Measurements from ENCODE around the gene MGMT.

Gene MGMT

DNA sequence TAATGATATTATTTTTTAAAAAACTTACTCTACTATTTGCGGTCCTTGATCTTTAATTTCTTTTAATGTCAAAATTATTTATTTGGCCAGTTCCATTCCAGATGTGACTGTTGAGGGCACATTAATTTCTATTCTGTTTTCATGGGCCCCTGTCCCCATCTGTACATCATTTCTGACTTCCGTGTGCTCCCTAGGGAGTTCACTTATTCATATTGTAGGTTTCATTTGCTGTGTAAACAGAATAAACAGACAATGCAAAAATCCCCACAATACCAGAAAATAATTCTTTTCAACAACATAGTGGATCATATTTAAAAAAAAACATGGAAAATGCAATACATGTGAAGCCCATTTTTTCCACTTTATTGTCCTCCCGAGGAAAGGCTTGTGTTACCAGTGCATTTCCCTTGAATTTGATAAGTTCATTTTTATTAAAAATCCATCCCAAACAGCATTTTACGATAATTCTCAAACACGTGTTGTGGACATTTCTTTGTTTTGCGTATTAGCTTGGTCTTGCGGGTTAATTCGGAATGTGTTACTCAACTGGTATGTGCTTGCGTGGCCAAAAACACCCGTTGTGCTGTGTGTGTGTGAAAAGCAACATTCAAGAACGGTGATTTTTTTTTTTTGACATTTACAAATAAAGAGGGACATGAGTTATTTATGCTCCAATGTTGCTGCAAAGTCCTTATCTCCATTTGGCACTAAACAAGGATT lies 138.4 kb downstream of the MGMT start:
- Histone ChIP-seq H3K4me1 (ENCODE audit: insufficient read depth, low read length) (no peaks in the 10 kb centered on the region), H3K9me3 (ENCODE audit: control insufficient read depth, insufficient read depth, low read length) (no peaks in the 10 kb centered on the region), H3K9ac (ENCODE audit: low read depth, low read length) (no peak overlapping the region), H3K36me3 (ENCODE audit: insufficient read depth, low read length) (no peaks in the 10 kb centered on the region)

DNA sequence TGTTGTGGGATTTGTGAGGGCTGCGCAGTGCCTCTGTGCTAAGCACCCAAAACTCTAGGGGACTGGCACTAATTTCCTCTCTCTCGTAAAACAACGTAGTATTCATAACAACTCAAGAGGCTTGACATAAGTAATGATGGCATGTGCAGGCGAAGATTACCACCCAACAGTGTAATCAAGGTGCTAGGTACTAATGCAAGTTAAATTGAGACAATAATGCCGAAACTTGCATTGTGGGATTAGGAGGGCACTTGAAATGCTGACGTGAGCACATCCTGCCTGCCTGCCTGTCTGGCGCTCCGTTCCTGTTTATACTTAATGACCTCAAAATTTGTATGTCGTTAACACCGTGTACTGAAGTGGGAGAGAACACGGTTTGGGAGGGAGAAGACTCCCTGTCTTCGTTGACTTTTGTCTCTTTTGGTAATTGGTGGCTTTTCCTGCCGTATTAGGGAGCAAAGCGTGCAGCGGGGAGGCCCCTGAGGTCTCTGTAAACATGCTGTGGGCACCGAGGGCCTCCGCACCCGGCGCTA lies 139.0 kb downstream of the MGMT start:
- no peaks in the 10 kb centered on the region for H3K4me1 ChIP-seq (ENCODE audit: insufficient read depth, low read length)
- no peak overlapping the region for H3K9ac ChIP-seq (ENCODE audit: low read depth, low read length)

GRCh38 chr10:129607607-129608109 lies 140.6 kb downstream of the MGMT start:
- no peak overlapping the region for H3K9ac ChIP-seq (ENCODE audit: low read depth, low read length)
- H3K9me3 ChIP-seq (ENCODE audit: control insufficient read depth, insufficient read depth, low read length): no peaks in the 10 kb centered on the region
- no peaks in the 10 kb centered on the region for H3K36me3 ChIP-seq (ENCODE audit: insufficient read depth, low read length)
- H3K4me1 ChIP-seq (ENCODE audit: insufficient read depth, low read length): no peaks in the 10 kb centered on the region

More for the DNA sequence above, 139.0 kb downstream of the MGMT start:
- H3K9me3 ChIP-seq (ENCODE audit: control insufficient read depth, insufficient read depth, low read length): no peaks in the 10 kb centered on the region
- no peaks in the 10 kb centered on the region for H3K36me3 ChIP-seq (ENCODE audit: insufficient read depth, low read length)

DNA sequence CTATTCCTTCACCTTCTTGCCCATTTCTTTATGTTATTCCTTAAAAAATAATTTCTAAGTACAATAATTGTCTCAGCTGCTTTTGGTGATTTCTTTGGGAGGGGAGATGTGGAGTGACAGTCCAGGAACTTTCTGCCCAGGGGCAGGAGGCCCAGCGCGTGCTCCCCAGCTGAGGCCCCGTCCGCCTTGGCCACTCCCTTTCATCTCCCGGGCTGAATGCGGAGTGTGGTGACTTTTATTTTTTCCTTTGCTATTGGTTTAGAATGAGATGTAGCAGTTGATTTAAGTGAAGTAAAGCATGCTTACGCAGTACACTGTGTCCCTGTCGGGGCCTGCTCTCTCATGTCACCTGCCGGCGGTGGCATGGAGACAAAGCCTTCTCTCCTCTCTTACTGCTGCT lies 141.6 kb downstream of the MGMT start:
- Histone ChIP-seq H3K4me1 (ENCODE audit: insufficient read depth, low read length) (no peaks in the 10 kb centered on the region), H3K9me3 (ENCODE audit: control insufficient read depth, insufficient read depth, low read length) (no peaks in the 10 kb centered on the region), H3K36me3 (ENCODE audit: insufficient read depth, low read length) (no peaks in the 10 kb centered on the region), H3K9ac (ENCODE audit: low read depth, low read length) (no peak overlapping the region)

GRCh38 chr10:129609551-129609950 lies 142.5 kb downstream of the MGMT start:
- no peaks in the 10 kb centered on the region for H3K4me1 ChIP-seq (ENCODE audit: insufficient read depth, low read length)
- H3K36me3 ChIP-seq (ENCODE audit: insufficient read depth, low read length): no peaks in the 10 kb centered on the region
- H3K9me3 ChIP-seq (ENCODE audit: control insufficient read depth, insufficient read depth, low read length): no peaks in the 10 kb centered on the region
- no peak overlapping the region for H3K9ac ChIP-seq (ENCODE audit: low read depth, low read length)

DNA sequence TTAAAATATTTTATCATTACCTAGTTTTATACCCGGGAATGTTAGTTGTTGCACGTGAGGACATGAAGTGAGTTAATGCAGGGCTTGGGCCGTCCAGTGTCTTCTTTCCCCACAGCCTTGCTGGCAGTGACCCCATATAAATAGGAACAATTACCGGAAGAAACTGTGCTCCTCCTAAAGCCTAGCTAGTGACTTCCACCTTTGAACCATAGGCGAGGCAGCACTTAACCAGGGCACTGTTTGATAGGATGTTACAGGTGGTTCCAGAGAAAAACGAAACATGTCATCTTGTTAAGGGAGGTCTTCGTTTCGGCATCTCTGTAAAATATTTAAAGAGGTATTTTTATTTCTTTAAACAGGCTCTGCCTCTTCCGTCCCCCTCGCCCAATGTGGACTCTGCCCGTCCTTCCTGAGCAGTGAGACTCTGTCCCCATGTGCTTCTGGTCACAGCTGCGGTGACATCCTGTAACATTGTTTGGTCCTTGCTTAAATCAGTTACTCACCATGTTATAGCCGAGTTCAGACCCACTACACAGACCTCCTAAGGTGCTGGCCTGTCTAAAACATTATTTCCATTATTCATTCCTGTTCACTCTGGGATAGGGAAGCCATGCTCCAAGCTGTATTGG lies 145.6 kb downstream of the MGMT start:
- Histone ChIP-seq H3K9ac (ENCODE audit: low read depth, low read length) (no peak overlapping the region), H3K36me3 (ENCODE audit: insufficient read depth, low read length) (no peaks in the 10 kb centered on the region), H3K4me1 (ENCODE audit: insufficient read depth, low read length) (no peaks in the 10 kb centered on the region), H3K9me3 (ENCODE audit: control insufficient read depth, insufficient read depth, low read length) (no peaks in the 10 kb centered on the region)

- H3K36me3 ChIP-seq (ENCODE audit: insufficient read depth, low read length): no peaks in the 10 kb centered on the region
- no peaks in the 10 kb centered on the region for H3K9me3 ChIP-seq (ENCODE audit: control insufficient read depth, insufficient read depth, low read length)
- H3K4me1 ChIP-seq (ENCODE audit: insufficient read depth, low read length): no peaks in the 10 kb centered on the region
- H3K9ac ChIP-seq (ENCODE audit: low read depth, low read length): no peak overlapping the region
Measured at GRCh38 chr10:129613377-129613980, 146.4 kb downstream of the MGMT start.

GRCh38 chr10:129614341-129614740 lies 147.3 kb downstream of the MGMT start:
- Histone ChIP-seq H3K4me1 (ENCODE audit: insufficient read depth, low read length) (no peaks in the 10 kb centered on the region), H3K9ac (ENCODE audit: low read depth, low read length) (no peak overlapping the region), H3K36me3 (ENCODE audit: insufficient read depth, low read length) (no peaks in the 10 kb centered on the region), H3K9me3 (ENCODE audit: control insufficient read depth, insufficient read depth, low read length) (no peaks in the 10 kb centered on the region)

GRCh38 chr10:129615381-129615780 lies 148.3 kb downstream of the MGMT start:
- H3K9ac ChIP-seq (ENCODE audit: low read depth, low read length): no peak overlapping the region
- H3K4me1 ChIP-seq (ENCODE audit: insufficient read depth, low read length): no peaks in the 10 kb centered on the region
- no peaks in the 10 kb centered on the region for H3K9me3 ChIP-seq (ENCODE audit: control insufficient read depth, insufficient read depth, low read length)
- H3K36me3 ChIP-seq (ENCODE audit: insufficient read depth, low read length): no peaks in the 10 kb centered on the region

DNA sequence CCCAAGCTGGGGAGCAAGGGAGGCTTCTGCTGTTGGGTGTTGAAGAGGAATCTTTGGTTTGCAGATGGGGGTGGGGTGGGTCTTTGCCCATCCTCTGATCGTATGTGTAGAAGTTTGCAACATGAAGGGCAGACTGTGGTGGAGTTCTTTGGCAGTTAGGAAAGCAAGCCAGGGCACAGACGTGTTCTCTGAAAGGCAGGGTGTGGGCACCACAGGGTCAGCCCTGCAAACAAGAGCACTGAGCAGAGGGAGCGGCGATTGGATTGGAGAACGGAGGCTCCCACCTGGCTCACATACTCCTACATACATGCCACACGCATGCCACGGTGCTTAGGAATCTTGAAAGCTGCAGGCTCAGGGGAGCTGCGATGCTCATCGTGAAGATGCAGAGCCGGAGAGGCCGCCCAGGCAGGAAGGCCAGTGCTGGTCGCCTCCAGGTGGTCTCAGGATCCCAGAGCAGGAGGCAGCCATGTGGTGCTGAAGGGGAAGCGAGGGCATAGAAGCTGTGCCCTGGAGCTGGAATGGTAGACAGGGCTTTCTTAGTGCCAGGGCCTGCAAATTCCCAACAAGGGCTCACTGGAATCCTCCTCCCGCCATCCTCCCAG lies 149.0 kb downstream of the MGMT start:
- Histone ChIP-seq H3K4me1 (ENCODE audit: insufficient read depth, low read length) (no peaks in the 10 kb centered on the region), H3K9me3 (ENCODE audit: control insufficient read depth, insufficient read depth, low read length) (no peaks in the 10 kb centered on the region), H3K9ac (ENCODE audit: low read depth, low read length) (no peak overlapping the region), H3K36me3 (ENCODE audit: insufficient read depth, low read length) (no peaks in the 10 kb centered on the region)

DNA sequence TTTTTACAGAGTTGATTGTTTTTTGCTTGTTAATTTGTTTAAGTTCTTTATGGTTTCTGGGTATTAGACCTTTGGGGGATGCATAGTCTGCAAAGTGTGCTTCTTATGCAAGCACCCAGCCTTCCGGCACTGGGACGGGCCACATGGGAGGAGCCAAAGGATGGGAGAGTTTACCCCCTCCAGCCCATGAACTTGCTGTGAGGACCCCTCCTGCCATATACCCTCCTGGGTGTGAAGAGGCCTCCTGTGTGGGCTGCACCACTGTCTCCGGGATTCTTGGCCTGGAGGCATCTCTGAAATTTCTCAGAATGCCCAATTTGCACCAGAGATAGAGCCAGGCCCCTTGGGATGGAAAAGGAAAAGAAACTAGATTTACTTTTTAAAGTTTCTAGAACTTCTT lies 150.7 kb downstream of the MGMT start:
- Histone ChIP-seq H3K9me3 (ENCODE audit: control insufficient read depth, insufficient read depth, low read length) (no peaks in the 10 kb centered on the region), H3K9ac (ENCODE audit: low read depth, low read length) (no peak overlapping the region), H3K36me3 (ENCODE audit: insufficient read depth, low read length) (no peaks in the 10 kb centered on the region), H3K4me1 (ENCODE audit: insufficient read depth, low read length) (no peaks in the 10 kb centered on the region)

DNA sequence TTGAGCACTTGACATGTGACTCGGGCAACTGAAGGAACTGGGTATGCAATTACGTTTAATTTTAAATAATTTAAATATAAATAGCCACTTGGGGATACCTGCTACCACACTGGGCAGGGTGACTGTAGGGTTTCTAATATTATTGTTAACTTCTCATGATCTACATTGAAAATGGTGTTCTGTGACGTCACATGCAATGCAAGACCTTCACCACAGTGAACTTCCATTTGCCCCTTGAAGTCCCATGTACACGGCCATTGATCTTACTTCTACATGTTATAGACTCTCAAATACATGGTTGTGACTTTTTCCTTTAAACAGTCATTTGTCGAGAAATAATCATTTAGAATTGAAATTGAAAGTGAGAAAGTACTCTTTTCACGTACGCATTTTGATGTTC lies 154.0 kb downstream of the MGMT start:
- no peak overlapping the region for H3K9ac ChIP-seq (ENCODE audit: low read depth, low read length)
- H3K36me3 ChIP-seq (ENCODE audit: insufficient read depth, low read length): no peaks in the 10 kb centered on the region
- H3K4me1 ChIP-seq (ENCODE audit: insufficient read depth, low read length): no peaks in the 10 kb centered on the region
- no peaks in the 10 kb centered on the region for H3K9me3 ChIP-seq (ENCODE audit: control insufficient read depth, insufficient read depth, low read length)

GRCh38 chr10:129621693-129622092 lies 154.7 kb downstream of the MGMT start:
- H3K9ac ChIP-seq (ENCODE audit: low read depth, low read length): no peak overlapping the region
- no peaks in the 10 kb centered on the region for H3K36me3 ChIP-seq (ENCODE audit: insufficient read depth, low read length)
- no peaks in the 10 kb centered on the region for H3K9me3 ChIP-seq (ENCODE audit: control insufficient read depth, insufficient read depth, low read length)
- H3K4me1 ChIP-seq (ENCODE audit: insufficient read depth, low read length): no peaks in the 10 kb centered on the region

DNA sequence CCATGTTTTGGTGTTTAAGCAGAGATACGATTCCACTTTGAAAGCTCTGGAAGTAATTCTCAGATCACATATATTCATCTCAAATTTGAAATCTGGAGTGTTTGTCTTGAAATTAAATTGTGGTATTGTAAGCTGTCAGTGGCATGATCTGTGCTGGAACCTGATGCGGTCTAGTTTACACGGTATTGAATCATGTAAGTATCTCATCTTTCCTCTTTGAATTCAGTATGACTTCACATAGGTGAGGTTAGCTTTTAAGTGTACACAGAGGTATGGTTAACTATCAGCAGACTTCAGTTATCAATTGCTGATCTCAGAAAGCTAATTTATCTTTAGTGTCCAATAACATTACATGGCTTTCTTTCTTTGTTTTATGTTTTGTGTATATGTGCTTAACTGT lies 155.2 kb downstream of the MGMT start:
- H3K9ac ChIP-seq (ENCODE audit: low read depth, low read length): no peak overlapping the region
- no peaks in the 10 kb centered on the region for H3K4me1 ChIP-seq (ENCODE audit: insufficient read depth, low read length)
- H3K36me3 ChIP-seq (ENCODE audit: insufficient read depth, low read length): no peaks in the 10 kb centered on the region
- no peaks in the 10 kb centered on the region for H3K9me3 ChIP-seq (ENCODE audit: control insufficient read depth, insufficient read depth, low read length)
